HepG2 (cell line): ENCODE data around the gene NCKAP5L.

ENCODE experiments used
- STAT6 ChIP-seq: sonication (generic); formaldehyde crosslinking; IDR thresholded peaks from 2 replicates; pipeline ENCODE4 v1.4.0; 2020; ENCODE audit warnings: missing genetic modification reagents, mild to moderate bottlenecking, borderline replicate concordance
- ZNF124 ChIP-seq: sonication (generic); formaldehyde crosslinking; IDR thresholded peaks from 2 replicates; pipeline ENCODE4 v1.4.0; 2020; ENCODE audit warnings: missing genetic modification reagents
- ZNF768 ChIP-seq: sonication (generic); formaldehyde crosslinking; IDR thresholded peaks from 2 replicates; pipeline ENCODE4 v1.4.0; 2020; ENCODE audit warnings: missing genetic modification reagents

- TF ChIP-seq ZNF124 (CRISPR knock-in tag) (no peak), STAT6 (CRISPR knock-in tag) (no peak), ZNF768 (CRISPR knock-in tag) (no peak)
These were observed 50.1 kb downstream of the NCKAP5L start for GRCh38 chr12:49777800-49778748.
